HG02588 (cell line): ENCODE data around the gene SHROOM3.

Experiments
- ATAC-seq: cut with Tn5 transposase; IDR thresholded peaks from one replicate; pipeline ENCODE4 v1.9.1; 2021; ENCODE audit warnings: mild to moderate bottlenecking, moderate library complexity; ENCODE audit not compliant: unreplicated experiment

The SHROOM3 gene

GRCh38 chr4:76762137-76763130 lies 327.4 kb downstream of the SHROOM3 start:
- no peak for ATAC-seq

- ATAC-seq, result no peak
These were observed 329.2 kb downstream of the SHROOM3 start for GRCh38 chr4:76764251-76764650.

- ATAC-seq, result no peak
These were observed 330.6 kb downstream of the SHROOM3 start for GRCh38 chr4:76765473-76766183.

- ATAC-seq, result no peak
These were observed 333.0 kb downstream of the SHROOM3 start for GRCh38 chr4:76767983-76768382.

GRCh38 chr4:76772498-76773106 lies 337.6 kb downstream of the SHROOM3 start:
- no peak for ATAC-seq

GRCh38 chr4:76773766-76774165 lies 338.7 kb downstream of the SHROOM3 start:
- ATAC-seq, result no peak

- ATAC-seq, result no peak
These were observed 344.9 kb downstream of the SHROOM3 start for GRCh38 chr4:76779740-76780459.

- no peak for ATAC-seq
These were observed 346.0 kb downstream of the SHROOM3 start for GRCh38 chr4:76780781-76781697.

- ATAC-seq, result no peak
These were observed 346.9 kb downstream of the SHROOM3 start for GRCh38 chr4:76781698-76782595.

GRCh38 chr4:76782837-76783236 lies 347.8 kb downstream of the SHROOM3 start:
- ATAC-seq, result no peak

GRCh38 chr4:76783836-76784235 lies 348.8 kb downstream of the SHROOM3 start:
- no peak for ATAC-seq

GRCh38 chr4:76784237-76784636 lies 349.2 kb downstream of the SHROOM3 start:
- ATAC-seq, result no peak

- ATAC-seq, result no peak
These were observed 352.9 kb downstream of the SHROOM3 start for GRCh38 chr4:76787898-76788297.

- no peak for ATAC-seq
These were observed 355.3 kb downstream of the SHROOM3 start for GRCh38 chr4:76790377-76790776.

GRCh38 chr4:76791479-76791878 lies 356.4 kb downstream of the SHROOM3 start:
- ATAC-seq, result no peak

- ATAC-seq, result no peak
These were observed 357.4 kb downstream of the SHROOM3 start for GRCh38 chr4:76792418-76792817.

GRCh38 chr4:76795243-76795642 lies 360.2 kb downstream of the SHROOM3 start:
- no peak for ATAC-seq

GRCh38 chr4:76799140-76799539 lies 364.1 kb downstream of the SHROOM3 start:
- no peak for ATAC-seq

GRCh38 chr4:76799718-76800117 lies 364.7 kb downstream of the SHROOM3 start:
- ATAC-seq, result no peak
